ENCODE measurements around the gene PEAK1.

- TF ChIP-seq CTCF (IDR thresholded peaks at IDR 0.05) (no peak), POLR2AphosphoS5 (IDR thresholded peaks at IDR 0.05; ENCODE audit: insufficient read depth in 1 of 2, low read depth in 1 of 2) (no peak), POLR2A (IDR thresholded peaks at IDR 0.05) (no peak)
Observed at GRCh38 chr15:77421370-77421700, 1.4 kb upstream of the PEAK1 start.

Data from vagina (tissue), 2 donors.